Measurements from ENCODE around the gene OSBPL9.
A peak's percentile ranks its signal among the peaks of the same experiment; 100 is the strongest.

The OSBPL9 gene

DNA sequence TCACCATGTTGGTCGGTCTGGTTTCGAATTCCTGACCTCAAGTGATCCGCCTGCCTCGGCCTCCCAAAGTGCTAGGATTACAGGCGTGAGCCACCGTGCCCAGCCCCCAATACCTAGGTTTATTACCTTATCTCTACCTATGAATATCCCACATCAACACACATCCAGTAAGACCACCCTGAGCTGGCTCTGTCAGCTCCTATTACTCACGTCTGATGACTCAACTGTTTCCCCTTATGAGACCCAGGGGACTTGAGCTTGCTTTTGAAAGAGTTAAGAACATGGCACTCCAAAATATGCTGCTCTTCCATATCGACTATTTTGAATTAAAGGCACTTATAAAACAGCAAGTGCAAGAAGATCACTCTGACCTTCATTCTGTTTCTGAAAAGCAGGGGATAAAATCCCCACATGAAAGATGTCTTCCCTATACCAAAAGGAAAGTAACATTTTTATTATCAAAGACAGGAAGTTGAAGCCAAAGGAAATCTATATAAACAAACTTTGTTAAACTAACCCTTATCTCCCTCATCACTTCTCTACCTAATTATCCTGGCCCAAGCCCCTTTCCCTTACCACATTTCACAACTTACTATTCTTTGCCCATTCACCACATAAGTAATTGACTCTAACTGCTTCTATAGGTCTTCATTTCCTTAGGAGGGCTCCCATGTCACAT lies 41.3 kb upstream of the OSBPL9 start (continued):
- TF ChIP-seq, protein P1, sequence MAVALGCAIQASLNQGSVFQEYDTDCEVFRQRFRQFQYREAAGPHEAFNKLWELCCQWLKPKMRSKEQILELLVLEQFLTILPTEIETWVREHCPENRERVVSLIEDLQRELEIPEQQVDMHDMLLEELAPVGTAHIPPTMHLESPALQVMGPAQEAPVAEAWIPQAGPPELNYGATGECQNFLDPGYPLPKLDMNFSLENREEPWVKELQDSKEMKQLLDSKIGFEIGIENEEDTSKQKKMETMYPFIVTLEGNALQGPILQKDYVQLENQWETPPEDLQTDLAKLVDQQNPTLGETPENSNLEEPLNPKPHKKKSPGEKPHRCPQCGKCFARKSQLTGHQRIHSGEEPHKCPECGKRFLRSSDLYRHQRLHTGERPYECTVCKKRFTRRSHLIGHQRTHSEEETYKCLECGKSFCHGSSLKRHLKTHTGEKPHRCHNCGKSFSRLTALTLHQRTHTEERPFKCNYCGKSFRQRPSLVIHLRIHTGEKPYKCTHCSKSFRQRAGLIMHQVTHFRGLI (tag by site-specific recombination; IDR thresholded peaks at IDR 0.05): no peak
- TF ChIP-seq ZNF785 (tag by site-specific recombination; IDR thresholded peaks at IDR 0.05): no peak
- TF ChIP-seq ZNF37A (tag by site-specific recombination; IDR thresholded peaks at IDR 0.05): no peak
- TF ChIP-seq, protein P2, sequence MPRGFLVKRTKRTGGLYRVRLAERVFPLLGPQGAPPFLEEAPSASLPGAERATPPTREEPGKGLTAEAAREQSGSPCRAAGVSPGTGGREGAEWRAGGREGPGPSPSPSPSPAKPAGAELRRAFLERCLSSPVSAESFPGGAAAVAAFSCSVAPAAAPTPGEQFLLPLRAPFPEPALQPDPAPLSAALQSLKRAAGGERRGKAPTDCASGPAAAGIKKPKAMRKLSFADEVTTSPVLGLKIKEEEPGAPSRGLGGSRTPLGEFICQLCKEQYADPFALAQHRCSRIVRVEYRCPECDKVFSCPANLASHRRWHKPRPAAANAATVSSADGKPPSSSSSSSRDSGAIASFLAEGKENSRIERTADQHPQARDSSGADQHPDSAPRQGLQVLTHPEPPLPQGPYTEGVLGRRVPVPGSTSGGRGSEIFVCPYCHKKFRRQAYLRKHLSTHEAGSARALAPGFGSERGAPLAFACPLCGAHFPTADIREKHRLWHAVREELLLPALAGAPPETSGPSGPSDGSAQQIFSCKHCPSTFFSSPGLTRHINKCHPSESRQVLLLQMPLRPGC (tag by site-specific recombination; IDR thresholded peaks at IDR 0.05): no peak; the same call in 1 of the 2 replicates
- no peak for TF ChIP-seq ZNF391 (tag by site-specific recombination; IDR thresholded peaks at IDR 0.05; ENCODE audit: borderline replicate concordance, low read depth)
- no peak for TF ChIP-seq ZNF624 (tag by site-specific recombination; IDR thresholded peaks at IDR 0.05)
- TF ChIP-seq ZEB2 (tag by site-specific recombination; IDR thresholded peaks at IDR 0.05): peak; percentile 80
- TF ChIP-seq ZNF660 (tag by site-specific recombination; IDR thresholded peaks at IDR 0.05): no peak
- no peak for TF ChIP-seq SALL2 (tag by site-specific recombination; IDR thresholded peaks at IDR 0.05; ENCODE audit: borderline replicate concordance)
- TF ChIP-seq, protein P3, sequence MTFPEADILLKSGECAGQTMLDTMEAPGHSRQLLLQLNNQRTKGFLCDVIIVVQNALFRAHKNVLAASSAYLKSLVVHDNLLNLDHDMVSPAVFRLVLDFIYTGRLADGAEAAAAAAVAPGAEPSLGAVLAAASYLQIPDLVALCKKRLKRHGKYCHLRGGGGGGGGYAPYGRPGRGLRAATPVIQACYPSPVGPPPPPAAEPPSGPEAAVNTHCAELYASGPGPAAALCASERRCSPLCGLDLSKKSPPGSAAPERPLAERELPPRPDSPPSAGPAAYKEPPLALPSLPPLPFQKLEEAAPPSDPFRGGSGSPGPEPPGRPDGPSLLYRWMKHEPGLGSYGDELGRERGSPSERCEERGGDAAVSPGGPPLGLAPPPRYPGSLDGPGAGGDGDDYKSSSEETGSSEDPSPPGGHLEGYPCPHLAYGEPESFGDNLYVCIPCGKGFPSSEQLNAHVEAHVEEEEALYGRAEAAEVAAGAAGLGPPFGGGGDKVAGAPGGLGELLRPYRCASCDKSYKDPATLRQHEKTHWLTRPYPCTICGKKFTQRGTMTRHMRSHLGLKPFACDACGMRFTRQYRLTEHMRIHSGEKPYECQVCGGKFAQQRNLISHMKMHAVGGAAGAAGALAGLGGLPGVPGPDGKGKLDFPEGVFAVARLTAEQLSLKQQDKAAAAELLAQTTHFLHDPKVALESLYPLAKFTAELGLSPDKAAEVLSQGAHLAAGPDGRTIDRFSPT (tag by site-specific recombination; IDR thresholded peaks at IDR 0.05): no peak
- TF ChIP-seq ZNF211 (tag by site-specific recombination; IDR thresholded peaks at IDR 0.05; ENCODE audit: low read depth): no peak
- no peak for TF ChIP-seq ZNF776 (tag by site-specific recombination; IDR thresholded peaks at IDR 0.05; ENCODE audit: borderline replicate concordance)
- peak; percentile 58 for TF ChIP-seq ZNF10 (tag by site-specific recombination; IDR thresholded peaks at IDR 0.05)
- no peak for TF ChIP-seq ZNF175 (tag by site-specific recombination; IDR thresholded peaks at IDR 0.05)
- TF ChIP-seq ZNF629 (tag by site-specific recombination; IDR thresholded peaks at IDR 0.05): peak; percentile 80
- TF ChIP-seq, protein P4, sequence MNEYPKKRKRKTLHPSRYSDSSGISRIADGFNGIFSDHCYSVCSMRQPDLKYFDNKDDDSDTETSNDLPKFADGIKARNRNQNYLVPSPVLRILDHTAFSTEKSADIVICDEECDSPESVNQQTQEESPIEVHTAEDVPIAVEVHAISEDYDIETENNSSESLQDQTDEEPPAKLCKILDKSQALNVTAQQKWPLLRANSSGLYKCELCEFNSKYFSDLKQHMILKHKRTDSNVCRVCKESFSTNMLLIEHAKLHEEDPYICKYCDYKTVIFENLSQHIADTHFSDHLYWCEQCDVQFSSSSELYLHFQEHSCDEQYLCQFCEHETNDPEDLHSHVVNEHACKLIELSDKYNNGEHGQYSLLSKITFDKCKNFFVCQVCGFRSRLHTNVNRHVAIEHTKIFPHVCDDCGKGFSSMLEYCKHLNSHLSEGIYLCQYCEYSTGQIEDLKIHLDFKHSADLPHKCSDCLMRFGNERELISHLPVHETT (tag by site-specific recombination; IDR thresholded peaks at IDR 0.05): 0 out of 2 replicates have a peak, but pooled peaks have one; percentile 66
- no peak for TF ChIP-seq SP3 (tag by site-specific recombination; IDR thresholded peaks at IDR 0.05)
- no peak for TF ChIP-seq ZNF670 (tag by site-specific recombination; IDR thresholded peaks at IDR 0.05; ENCODE audit: low read depth)
- TF ChIP-seq, protein P5, sequence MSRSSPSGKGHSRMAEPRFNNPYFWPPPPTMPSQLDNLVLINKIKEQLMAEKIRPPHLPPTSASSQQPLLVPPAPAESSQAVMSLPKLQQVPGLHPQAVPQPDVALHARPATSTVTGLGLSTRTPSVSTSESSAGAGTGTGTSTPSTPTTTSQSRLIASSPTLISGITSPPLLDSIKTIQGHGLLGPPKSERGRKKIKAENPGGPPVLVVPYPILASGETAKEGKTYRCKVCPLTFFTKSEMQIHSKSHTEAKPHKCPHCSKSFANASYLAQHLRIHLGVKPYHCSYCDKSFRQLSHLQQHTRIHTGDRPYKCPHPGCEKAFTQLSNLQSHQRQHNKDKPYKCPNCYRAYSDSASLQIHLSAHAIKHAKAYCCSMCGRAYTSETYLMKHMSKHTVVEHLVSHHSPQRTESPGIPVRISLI (tag by site-specific recombination; IDR thresholded peaks at IDR 0.05): no peak
- peak; percentile 62; the same call in 1 of the 2 replicates for TF ChIP-seq OSR2 (tag by site-specific recombination; IDR thresholded peaks at IDR 0.05)
- TF ChIP-seq ZNF610 (tag by site-specific recombination; IDR thresholded peaks at IDR 0.05; ENCODE audit: borderline replicate concordance): no peak
- TF ChIP-seq, protein P6, sequence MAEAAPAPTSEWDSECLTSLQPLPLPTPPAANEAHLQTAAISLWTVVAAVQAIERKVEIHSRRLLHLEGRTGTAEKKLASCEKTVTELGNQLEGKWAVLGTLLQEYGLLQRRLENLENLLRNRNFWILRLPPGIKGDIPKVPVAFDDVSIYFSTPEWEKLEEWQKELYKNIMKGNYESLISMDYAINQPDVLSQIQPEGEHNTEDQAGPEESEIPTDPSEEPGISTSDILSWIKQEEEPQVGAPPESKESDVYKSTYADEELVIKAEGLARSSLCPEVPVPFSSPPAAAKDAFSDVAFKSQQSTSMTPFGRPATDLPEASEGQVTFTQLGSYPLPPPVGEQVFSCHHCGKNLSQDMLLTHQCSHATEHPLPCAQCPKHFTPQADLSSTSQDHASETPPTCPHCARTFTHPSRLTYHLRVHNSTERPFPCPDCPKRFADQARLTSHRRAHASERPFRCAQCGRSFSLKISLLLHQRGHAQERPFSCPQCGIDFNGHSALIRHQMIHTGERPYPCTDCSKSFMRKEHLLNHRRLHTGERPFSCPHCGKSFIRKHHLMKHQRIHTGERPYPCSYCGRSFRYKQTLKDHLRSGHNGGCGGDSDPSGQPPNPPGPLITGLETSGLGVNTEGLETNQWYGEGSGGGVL (tag by site-specific recombination; IDR thresholded peaks at IDR 0.05): no peak
- TF ChIP-seq ZNF626 (tag by site-specific recombination; IDR thresholded peaks at IDR 0.05): no peak
- no peak for TF ChIP-seq ZNF302 (tag by site-specific recombination; IDR thresholded peaks at IDR 0.05; ENCODE audit: low read depth)
- no peak for TF ChIP-seq ZFP3 (tag by site-specific recombination; IDR thresholded peaks at IDR 0.05; ENCODE audit: low read depth)
- TF ChIP-seq SCRT1 (tag by site-specific recombination; IDR thresholded peaks at IDR 0.05; ENCODE audit: borderline replicate concordance): no peak
- TF ChIP-seq ZBTB17 (tag by site-specific recombination; IDR thresholded peaks at IDR 0.05): peak; percentile 50
- no peak for TF ChIP-seq ZNF112 (tag by site-specific recombination; IDR thresholded peaks at IDR 0.05)
- TF ChIP-seq GLIS1 (tag by site-specific recombination; IDR thresholded peaks at IDR 0.05): peak; percentile 30; the same call in 1 of the 2 replicates
- no peak; the same call in 1 of the 2 replicates for TF ChIP-seq ZNF214 (tag by site-specific recombination; IDR thresholded peaks at IDR 0.05; ENCODE audit: borderline replicate concordance)
- TF ChIP-seq GLI2 (tag by site-specific recombination; IDR thresholded peaks at IDR 0.05; ENCODE audit: borderline replicate concordance, low read depth): no peak

Data from HEK293 (cell line).